Measurements from ENCODE around the gene DIP2C.

The DIP2C gene

DNA sequence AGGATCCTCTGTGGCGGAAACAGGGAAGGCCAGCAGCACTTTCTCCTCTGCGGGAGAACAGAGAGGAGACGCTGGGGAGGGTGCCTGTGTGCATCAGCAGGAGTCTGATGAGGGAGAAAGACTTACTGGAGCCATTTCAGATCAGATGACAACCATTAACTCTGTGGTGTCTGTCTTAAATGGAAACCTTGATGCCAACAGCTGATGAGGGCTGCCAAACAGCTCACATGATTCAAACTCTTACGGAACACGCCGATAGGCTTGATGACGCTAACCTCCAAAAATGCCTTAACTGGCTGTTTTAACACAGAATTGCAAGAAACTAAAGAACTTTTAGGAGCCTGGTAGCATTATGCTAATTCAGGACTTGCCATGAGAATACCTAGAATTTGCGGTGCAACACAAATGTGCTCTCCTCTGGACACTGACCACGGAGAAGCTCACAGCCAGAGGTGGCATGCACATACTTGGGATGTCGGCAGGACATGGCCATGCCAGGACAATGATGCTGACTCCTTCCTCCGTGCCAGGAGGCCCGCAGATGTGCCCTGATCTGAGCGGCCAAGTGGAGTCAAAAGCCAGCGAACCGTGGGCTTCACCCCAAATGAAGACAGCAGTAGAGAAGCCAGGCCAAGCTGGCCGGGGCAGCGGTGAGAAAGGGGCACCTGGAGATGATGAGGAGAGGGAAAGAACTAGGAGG, 399.3 kb downstream of the DIP2C start:
- DNase-seq (ENCODE audit: low spot score) = no peak
- TF ChIP-seq, protein P1, sequence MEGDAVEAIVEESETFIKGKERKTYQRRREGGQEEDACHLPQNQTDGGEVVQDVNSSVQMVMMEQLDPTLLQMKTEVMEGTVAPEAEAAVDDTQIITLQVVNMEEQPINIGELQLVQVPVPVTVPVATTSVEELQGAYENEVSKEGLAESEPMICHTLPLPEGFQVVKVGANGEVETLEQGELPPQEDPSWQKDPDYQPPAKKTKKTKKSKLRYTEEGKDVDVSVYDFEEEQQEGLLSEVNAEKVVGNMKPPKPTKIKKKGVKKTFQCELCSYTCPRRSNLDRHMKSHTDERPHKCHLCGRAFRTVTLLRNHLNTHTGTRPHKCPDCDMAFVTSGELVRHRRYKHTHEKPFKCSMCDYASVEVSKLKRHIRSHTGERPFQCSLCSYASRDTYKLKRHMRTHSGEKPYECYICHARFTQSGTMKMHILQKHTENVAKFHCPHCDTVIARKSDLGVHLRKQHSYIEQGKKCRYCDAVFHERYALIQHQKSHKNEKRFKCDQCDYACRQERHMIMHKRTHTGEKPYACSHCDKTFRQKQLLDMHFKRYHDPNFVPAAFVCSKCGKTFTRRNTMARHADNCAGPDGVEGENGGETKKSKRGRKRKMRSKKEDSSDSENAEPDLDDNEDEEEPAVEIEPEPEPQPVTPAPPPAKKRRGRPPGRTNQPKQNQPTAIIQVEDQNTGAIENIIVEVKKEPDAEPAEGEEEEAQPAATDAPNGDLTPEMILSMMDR (IDR thresholded peaks at IDR 0.05; ENCODE audit: borderline replicate concordance, control extremely low read depth, extremely low read depth, insufficient read depth, missing control alignments) = no peak
- in situ Hi-C loops (cut with MboI; ENCODE audit: low sequenced_read_pairs, unreplicated experiment) = no loop called here

DNA sequence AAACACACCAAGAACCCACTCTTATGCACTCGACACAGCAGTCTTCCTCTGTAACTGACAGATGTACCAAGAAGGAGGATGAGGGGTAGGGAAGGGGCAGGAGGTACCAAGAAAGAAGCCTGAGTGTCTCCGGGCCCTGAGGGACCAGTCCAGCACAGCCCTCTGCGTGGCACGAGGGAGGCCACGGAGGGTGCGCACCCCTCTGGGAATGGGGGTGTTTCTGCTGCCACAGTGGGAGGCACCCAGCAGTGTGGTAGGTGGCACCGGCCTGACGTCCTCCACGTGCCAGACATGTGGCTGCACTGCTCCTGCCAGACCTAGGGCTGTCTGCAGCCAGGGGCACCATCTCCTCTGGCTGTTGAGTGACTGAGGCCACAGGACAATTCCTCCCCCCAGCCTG, 399.9 kb downstream of the DIP2C start:
- in situ Hi-C loops (cut with MboI; ENCODE audit: low sequenced_read_pairs, unreplicated experiment) = no loop called here
- DNase-seq (ENCODE audit: low spot score) = no peak
- TF ChIP-seq, protein P1 (IDR thresholded peaks at IDR 0.05; ENCODE audit: borderline replicate concordance, control extremely low read depth, extremely low read depth, insufficient read depth, missing control alignments) = no peak

DNA sequence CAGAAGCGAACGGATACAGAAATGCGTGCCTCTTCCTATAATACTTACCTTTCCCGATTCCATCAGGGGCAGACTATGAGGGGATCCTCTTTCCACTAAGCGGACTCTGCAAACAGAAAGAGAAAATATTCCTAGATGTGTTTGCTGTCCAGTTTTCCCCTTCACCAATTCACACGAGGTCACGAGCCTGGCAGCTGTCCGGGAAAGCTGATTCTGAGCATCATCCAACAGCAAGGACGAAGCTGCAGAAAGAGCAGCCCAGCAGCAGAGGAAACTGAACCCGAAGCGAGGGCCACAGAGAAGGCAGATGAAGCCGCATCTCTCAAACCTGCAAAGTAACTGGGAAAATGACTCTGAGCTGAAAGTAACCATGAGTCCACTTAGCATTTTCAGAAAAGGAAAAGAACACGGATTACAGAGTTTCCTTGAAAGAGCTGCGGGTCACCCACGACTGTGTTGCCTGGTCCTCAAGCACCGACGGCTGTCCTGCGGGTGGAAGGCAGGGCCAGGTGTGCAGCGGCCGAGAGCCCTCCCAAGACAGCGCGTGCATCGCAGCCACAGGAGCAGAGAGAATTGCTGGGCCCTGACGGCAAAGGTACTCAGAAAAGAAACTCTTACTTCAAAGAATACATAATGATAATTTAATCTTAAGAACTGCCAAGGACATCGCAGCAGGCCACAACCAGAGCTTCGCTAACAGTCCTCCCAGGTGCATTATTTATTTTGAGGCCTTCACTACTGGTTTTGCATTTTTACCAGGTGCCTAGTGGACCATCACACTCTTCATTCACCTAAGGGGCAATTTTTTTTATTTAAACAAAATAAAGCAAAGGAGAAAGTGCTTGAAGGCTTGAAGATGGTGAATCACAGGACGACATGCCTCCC, 400.9 kb downstream of the DIP2C start:
- TF ChIP-seq, protein P1 (IDR thresholded peaks at IDR 0.05; ENCODE audit: borderline replicate concordance, control extremely low read depth, extremely low read depth, insufficient read depth, missing control alignments) = no peak
- in situ Hi-C loops (cut with MboI; ENCODE audit: low sequenced_read_pairs, unreplicated experiment) = no loop called here
- no peak for DNase-seq (ENCODE audit: low spot score)

DNA sequence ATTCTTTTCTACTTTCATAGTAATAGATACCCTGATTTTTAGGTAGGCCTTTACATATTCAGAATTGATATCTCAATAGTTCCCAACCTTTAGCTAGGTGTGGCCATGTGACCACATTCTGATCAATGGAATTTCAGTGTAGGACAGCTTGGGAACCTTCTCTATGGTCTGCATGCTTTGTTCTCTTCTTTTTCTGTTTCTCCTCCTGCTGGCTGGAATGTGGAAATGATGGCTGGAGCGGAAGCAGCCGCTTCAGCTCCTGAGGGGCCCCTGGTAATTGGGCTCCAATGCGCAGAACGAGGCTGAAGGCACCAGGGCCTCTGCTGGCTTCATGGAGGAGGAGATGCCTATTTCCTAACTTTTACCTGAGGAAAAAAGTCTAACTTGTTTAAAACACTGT, 401.7 kb downstream of the DIP2C start:
- no peak for DNase-seq (ENCODE audit: low spot score)
- in situ Hi-C loops (cut with MboI; ENCODE audit: low sequenced_read_pairs, unreplicated experiment) = no loop called here
- TF ChIP-seq, protein P1 (IDR thresholded peaks at IDR 0.05; ENCODE audit: borderline replicate concordance, control extremely low read depth, extremely low read depth, insufficient read depth, missing control alignments) = no peak

DNA sequence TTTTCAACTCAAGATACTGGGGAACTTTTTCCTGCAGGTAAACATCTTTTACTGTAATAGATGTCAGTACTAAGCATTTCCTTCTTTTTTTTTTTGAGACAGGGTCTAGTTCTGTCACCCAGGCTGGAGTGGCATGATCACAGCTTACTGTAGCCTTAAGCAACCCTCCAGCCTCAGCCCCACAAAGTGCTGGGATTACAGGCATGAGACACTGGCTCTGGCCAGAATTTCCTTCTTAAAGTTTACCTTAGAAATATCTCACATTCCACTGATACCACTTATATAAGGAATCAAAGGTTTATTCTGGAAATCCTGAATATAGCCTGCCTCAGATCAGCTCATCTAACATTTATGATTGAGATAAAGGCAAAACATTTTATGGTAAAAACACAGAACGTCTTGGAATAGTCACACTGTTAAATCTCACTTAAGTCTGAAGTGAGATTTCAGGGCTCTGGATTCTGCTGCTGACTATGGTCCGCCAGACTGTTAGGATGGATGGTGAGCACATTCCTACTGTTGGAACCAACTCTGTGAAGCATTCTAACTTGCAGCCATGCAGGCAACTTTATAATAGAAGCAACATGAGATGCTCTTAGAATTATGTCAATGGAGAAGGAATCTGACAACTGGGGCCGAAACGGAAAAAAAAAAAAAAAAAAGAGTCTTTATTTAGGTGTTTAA, 402.3 kb downstream of the DIP2C start:
- no peak for DNase-seq (ENCODE audit: low spot score)
- in situ Hi-C loops (cut with MboI; ENCODE audit: low sequenced_read_pairs, unreplicated experiment) = no loop called here
- TF ChIP-seq, protein P1 (IDR thresholded peaks at IDR 0.05; ENCODE audit: borderline replicate concordance, control extremely low read depth, extremely low read depth, insufficient read depth, missing control alignments) = no peak

DNA sequence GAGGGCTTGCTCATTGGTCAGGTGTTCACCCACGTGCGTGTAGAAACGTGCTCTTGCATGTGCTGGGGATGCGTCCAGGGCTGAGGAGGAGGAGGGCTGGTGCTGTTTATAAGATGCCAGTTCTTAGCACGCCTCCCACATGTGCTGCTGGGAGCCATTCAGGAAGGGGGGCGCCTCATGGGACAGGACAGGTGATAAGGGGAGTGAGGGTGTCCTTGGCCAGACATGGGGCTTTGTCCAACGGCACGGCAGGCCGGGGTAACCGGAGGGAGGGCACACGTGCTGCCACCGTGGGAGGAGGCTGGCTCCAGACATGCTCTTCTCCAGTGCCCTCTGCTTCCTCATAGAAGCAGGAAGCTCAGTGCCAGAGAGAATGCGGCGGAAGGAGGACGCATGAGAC, 404.3 kb downstream of the DIP2C start:
- DNase-seq (ENCODE audit: low spot score) = no peak
- TF ChIP-seq, protein P1 (IDR thresholded peaks at IDR 0.05; ENCODE audit: borderline replicate concordance, control extremely low read depth, extremely low read depth, insufficient read depth, missing control alignments) = no peak
- in situ Hi-C loops (cut with MboI; ENCODE audit: low sequenced_read_pairs, unreplicated experiment) = no loop called here

Measured in GM13976 (cell line).